ENCODE results near the gene SCN4B. TPM values are rescaled to one million over a fixed set of nuclear protein-coding genes. Genes with fewer than 3 reads are reported as not detected.
A peak's percentile ranks its signal among the peaks of the same experiment; 100 is the strongest.

SCN4B gene
- total and polyA plus RNA-seq, 4 donors = 0.05 to 11.8 (median 1.2) TPM

- no peak overlapping the region for H3K4me3 ChIP-seq (ENCODE audit: low read length in 2 of 2)
- no peak overlapping the region for H3K27ac ChIP-seq (ENCODE audit: low read depth in 1 of 2, low read length in 2 of 2)
- ATAC-seq (ENCODE audit: low FRiP score) = no peak
- WGBS, 2 donors = 66 to 70% methylated on average over 6 of the region's 6 CpGs
- no peaks in the 10 kb centered on the region for H3K27me3 ChIP-seq (ENCODE audit: control insufficient read depth in 1 of 2, insufficient read depth in 2 of 2, low read length in 1 of 2)
- no peaks in the 10 kb centered on the region for H3K9me3 ChIP-seq (ENCODE audit: control insufficient read depth, low read length)
- no peak for DNase-seq
- intact Hi-C loops (cut with DNase I) = no loop called here
- H3K36me3 ChIP-seq (ENCODE audit: control insufficient read depth in 1 of 2, insufficient read depth in 2 of 2, low read length in 1 of 2) = no peaks in the 10 kb centered on the region
- H3K4me1 ChIP-seq (ENCODE audit: control insufficient read depth in 1 of 2, insufficient read depth in 2 of 2, low read length in 2 of 2) = no peaks in the 10 kb centered on the region
Observed at GRCh38 chr11:118161786-118162185, 9.2 kb upstream of the SCN4B start.

GRCh38 chr11:118157186-118157895 is 4.7 kb upstream of the SCN4B start:
- 32 to 36% methylated on average over 10 of the region's 10 CpGs for WGBS, 2 donors
- intact Hi-C loops (cut with DNase I) = no loop called here
- peak in 1 of 2 donors; percentile 55 for DNase-seq
- Histone ChIP-seq H3K27me3 (ENCODE audit: control insufficient read depth in 1 of 2, insufficient read depth in 2 of 2, low read length in 1 of 2) (no peaks in the 10 kb centered on the region), H3K4me1 (ENCODE audit: control insufficient read depth in 1 of 2, insufficient read depth in 2 of 2, low read length in 2 of 2) (no peaks in the 10 kb centered on the region), H3K36me3 (ENCODE audit: control insufficient read depth in 1 of 2, insufficient read depth in 2 of 2, low read length in 1 of 2) (no peaks in the 10 kb centered on the region), H3K9me3 (ENCODE audit: control insufficient read depth, low read length) (no peaks in the 10 kb centered on the region), H3K27ac (ENCODE audit: low read depth in 1 of 2, low read length in 2 of 2) (no peak overlapping the region), H3K4me3 (ENCODE audit: low read length in 2 of 2) (no peak overlapping the region)
- ATAC-seq (ENCODE audit: low FRiP score) = no peak

DNA sequence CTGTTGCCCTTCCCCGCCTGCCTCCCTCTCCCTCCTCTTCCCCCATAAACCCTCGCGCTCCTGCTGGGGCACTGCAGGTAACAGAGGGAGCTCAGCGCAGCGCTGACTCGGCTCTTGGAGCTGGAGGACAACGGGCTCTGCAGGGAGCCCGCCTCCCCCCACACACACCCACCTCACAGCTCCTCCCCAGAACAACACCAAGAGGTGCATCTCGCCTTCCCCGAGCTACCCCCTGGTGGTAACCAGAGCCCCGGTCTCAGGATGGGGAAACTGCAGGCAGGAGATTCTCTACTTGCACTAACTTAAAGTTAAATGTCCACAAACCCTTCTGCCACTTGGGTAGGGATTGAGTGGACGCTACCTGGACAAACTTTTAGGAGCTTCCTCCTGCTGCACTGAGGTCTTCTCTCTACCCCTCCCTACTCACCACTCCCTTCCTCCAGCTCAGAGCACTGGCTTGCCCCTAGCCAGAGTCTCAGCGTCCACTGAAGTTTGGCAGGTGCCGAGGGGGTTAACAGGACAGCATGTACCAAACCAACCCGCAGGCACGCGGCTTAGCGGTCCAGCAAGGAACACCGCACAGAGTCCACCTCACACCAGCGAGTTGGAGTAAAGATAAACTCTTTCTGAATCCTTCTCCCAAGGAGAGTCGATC is 4.0 kb upstream of the SCN4B start:
- Histone ChIP-seq H3K4me1 (ENCODE audit: control insufficient read depth in 1 of 2, insufficient read depth in 2 of 2, low read length in 2 of 2) (no peaks in the 10 kb centered on the region), H3K27ac (ENCODE audit: low read depth in 1 of 2, low read length in 2 of 2) (no peak overlapping the region), H3K9me3 (ENCODE audit: control insufficient read depth, low read length) (no peaks in the 10 kb centered on the region), H3K4me3 (ENCODE audit: low read length in 2 of 2) (no peak overlapping the region), H3K27me3 (ENCODE audit: control insufficient read depth in 1 of 2, insufficient read depth in 2 of 2, low read length in 1 of 2) (no peaks in the 10 kb centered on the region), H3K36me3 (ENCODE audit: control insufficient read depth in 1 of 2, insufficient read depth in 2 of 2, low read length in 1 of 2) (no peaks in the 10 kb centered on the region)
- intact Hi-C loops (cut with DNase I) = no loop called here
- no peak for ATAC-seq (ENCODE audit: low FRiP score)
- WGBS, 2 donors = 3 to 4% methylated on average over 21 of the region's 21 CpGs
- peak in 1 of 2 donors; percentile 55 for DNase-seq

DNA sequence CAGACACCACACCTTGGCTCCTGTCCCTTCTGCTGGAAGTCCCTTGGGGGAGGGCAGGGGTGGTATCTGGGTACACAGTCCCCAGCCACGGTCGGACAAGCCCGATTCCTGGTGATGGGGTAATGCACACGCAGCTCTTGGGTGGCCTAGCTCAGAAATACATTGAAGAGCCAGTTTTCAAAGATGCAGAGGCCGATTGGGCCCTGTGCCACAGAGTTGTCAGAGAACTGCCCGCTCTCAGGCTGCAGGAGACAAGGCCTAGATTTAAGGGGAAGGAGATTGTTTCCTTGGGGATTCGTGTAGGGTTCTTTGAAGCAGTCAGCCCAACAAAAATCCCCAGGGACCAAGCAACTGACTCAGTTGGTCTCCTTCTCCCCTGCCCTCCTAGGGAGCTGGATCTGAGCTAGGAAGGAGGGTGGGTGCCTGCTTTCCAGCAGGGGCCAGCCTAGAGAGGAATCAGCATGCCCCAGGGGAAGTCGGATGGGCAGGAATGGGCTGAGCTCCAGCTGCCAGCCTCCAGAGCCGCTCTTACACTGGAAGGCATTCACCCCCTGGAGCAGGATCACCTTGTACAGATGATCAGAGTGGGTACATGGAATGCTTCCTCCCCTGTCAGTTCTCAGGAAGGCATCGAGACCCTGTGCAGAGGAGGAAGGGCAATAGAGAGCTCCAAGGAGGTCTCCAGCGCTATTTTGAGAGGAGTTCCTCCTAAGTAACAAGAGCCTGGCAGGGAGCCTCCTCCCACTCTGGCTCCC is 3.3 kb upstream of the SCN4B start:
- peaks cover 0 to 2% of the 10 kb centered on the region in 2 donors for H3K27me3 ChIP-seq (ENCODE audit: control insufficient read depth in 1 of 2, insufficient read depth in 2 of 2, low read length in 1 of 2)
- H3K4me3 ChIP-seq (ENCODE audit: low read length in 2 of 2) = no peak overlapping the region
- intact Hi-C loops (cut with DNase I) = no loop called here
- no peaks in the 10 kb centered on the region for H3K36me3 ChIP-seq (ENCODE audit: control insufficient read depth in 1 of 2, insufficient read depth in 2 of 2, low read length in 1 of 2)
- H3K4me1 ChIP-seq (ENCODE audit: control insufficient read depth in 1 of 2, insufficient read depth in 2 of 2, low read length in 2 of 2) = no peaks in the 10 kb centered on the region
- H3K27ac ChIP-seq (ENCODE audit: low read depth in 1 of 2, low read length in 2 of 2) = no peak overlapping the region
- ATAC-seq (ENCODE audit: low FRiP score) (no peak), DNase-seq (no peak)
- no peaks in the 10 kb centered on the region for H3K9me3 ChIP-seq (ENCODE audit: control insufficient read depth, low read length)
- WGBS, 2 donors = 35 to 36% methylated on average over 11 of the region's 11 CpGs

DNA sequence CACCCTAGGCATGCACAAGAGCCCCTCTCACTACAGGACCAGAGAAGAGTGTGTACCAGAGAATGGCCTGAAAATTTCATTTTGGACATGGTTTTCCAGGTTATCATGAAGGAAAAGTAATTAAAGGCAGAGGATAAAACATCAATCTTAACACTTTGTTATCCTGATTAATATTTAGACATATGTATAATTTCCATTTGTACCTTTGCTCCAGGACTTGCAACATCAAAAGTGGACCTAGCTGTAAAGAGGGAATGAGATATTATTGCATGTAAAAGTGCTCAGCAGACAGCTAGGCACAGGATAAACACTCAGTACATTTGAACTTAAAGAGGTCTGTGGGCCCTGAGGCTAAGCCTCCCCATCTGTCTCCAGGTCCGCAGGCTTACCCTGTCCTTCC is 2.0 kb upstream of the SCN4B start:
- Histone ChIP-seq H3K27me3 (ENCODE audit: control insufficient read depth in 1 of 2, insufficient read depth in 2 of 2, low read length in 1 of 2) (peaks cover 0 to 2% of the 10 kb centered on the region in 2 donors), H3K4me1 (ENCODE audit: control insufficient read depth in 1 of 2, insufficient read depth in 2 of 2, low read length in 2 of 2) (no peaks in the 10 kb centered on the region), H3K9me3 (ENCODE audit: control insufficient read depth, low read length) (no peaks in the 10 kb centered on the region), H3K36me3 (ENCODE audit: control insufficient read depth in 1 of 2, insufficient read depth in 2 of 2, low read length in 1 of 2) (no peaks in the 10 kb centered on the region), H3K4me3 (ENCODE audit: low read length in 2 of 2) (no peak overlapping the region), H3K27ac (ENCODE audit: low read depth in 1 of 2, low read length in 2 of 2) (no peak overlapping the region)
- intact Hi-C loops (cut with DNase I) = no loop called here
- ATAC-seq (ENCODE audit: low FRiP score) (no peak), DNase-seq (no peak)
- WGBS, 2 donors = 88 to 95% methylated on average over 1 of the region's 1 CpG

GRCh38 chr11:118153976-118154375 is 1.4 kb upstream of the SCN4B start:
- ATAC-seq (ENCODE audit: low FRiP score) = no peak
- peaks cover 0 to 2% of the 10 kb centered on the region in 2 donors for H3K27me3 ChIP-seq (ENCODE audit: control insufficient read depth in 1 of 2, insufficient read depth in 2 of 2, low read length in 1 of 2)

GRCh38 chr11:118153516-118153915 is 893 bp upstream of the SCN4B start:
- Histone ChIP-seq H3K4me3 (ENCODE audit: low read length in 2 of 2) (no peak overlapping the region), H3K27me3 (ENCODE audit: control insufficient read depth in 1 of 2, insufficient read depth in 2 of 2, low read length in 1 of 2) (peaks cover 0 to 2% of the 10 kb centered on the region in 2 donors), H3K9me3 (ENCODE audit: control insufficient read depth, low read length) (no peaks in the 10 kb centered on the region), H3K36me3 (ENCODE audit: control insufficient read depth in 1 of 2, insufficient read depth in 2 of 2, low read length in 1 of 2) (no peaks in the 10 kb centered on the region), H3K27ac (ENCODE audit: low read depth in 1 of 2, low read length in 2 of 2) (no peak overlapping the region), H3K4me1 (ENCODE audit: control insufficient read depth in 1 of 2, insufficient read depth in 2 of 2, low read length in 2 of 2) (no peaks in the 10 kb centered on the region)
- intact Hi-C loops (cut with DNase I) = no loop called here
- ATAC-seq (ENCODE audit: low FRiP score) = no peak
- no peak for DNase-seq
- 17 to 23% methylated on average over 16 of the region's 16 CpGs for WGBS, 2 donors

More at GRCh38 chr11:118153976-118154375, 1.4 kb upstream of the SCN4B start:
- Histone ChIP-seq H3K4me3 (ENCODE audit: low read length in 2 of 2) (no peak overlapping the region), H3K4me1 (ENCODE audit: control insufficient read depth in 1 of 2, insufficient read depth in 2 of 2, low read length in 2 of 2) (no peaks in the 10 kb centered on the region), H3K27ac (ENCODE audit: low read depth in 1 of 2, low read length in 2 of 2) (no peak overlapping the region), H3K9me3 (ENCODE audit: control insufficient read depth, low read length) (no peaks in the 10 kb centered on the region), H3K36me3 (ENCODE audit: control insufficient read depth in 1 of 2, insufficient read depth in 2 of 2, low read length in 1 of 2) (no peaks in the 10 kb centered on the region)
- intact Hi-C loops (cut with DNase I) = no loop called here
- DNase-seq = no peak
- WGBS, 2 donors = 75 to 85% methylated on average over 11 of the region's 11 CpGs

- intact Hi-C loops (cut with DNase I) = no loop called here
- H3K27me3 ChIP-seq (ENCODE audit: control insufficient read depth in 1 of 2, insufficient read depth in 2 of 2, low read length in 1 of 2) = peaks cover 0 to 2% of the 10 kb centered on the region in 2 donors
- no peak overlapping the region for H3K27ac ChIP-seq (ENCODE audit: low read depth in 1 of 2, low read length in 2 of 2)
- H3K4me3 ChIP-seq (ENCODE audit: low read length in 2 of 2) = no peak overlapping the region
- H3K9me3 ChIP-seq (ENCODE audit: control insufficient read depth, low read length) = no peaks in the 10 kb centered on the region
- ATAC-seq (ENCODE audit: low FRiP score) (no peak), DNase-seq (no peak)
- no peaks in the 10 kb centered on the region for H3K36me3 ChIP-seq (ENCODE audit: control insufficient read depth in 1 of 2, insufficient read depth in 2 of 2, low read length in 1 of 2)
- H3K4me1 ChIP-seq (ENCODE audit: control insufficient read depth in 1 of 2, insufficient read depth in 2 of 2, low read length in 2 of 2) = no peaks in the 10 kb centered on the region
- 22% methylated on average over 16 of the region's 16 CpGs for WGBS, 2 donors
Observed at GRCh38 chr11:118152020-118152551, 537 bp downstream of the SCN4B start.
